OCI-LY7 (cell line): ENCODE data around the gene MARK3.

Experiments
- EZH2phosphoT487 ChIP-seq: fragments of 200-600 bp; sonication (generic); IDR thresholded peaks from 2 replicates; pipeline ENCODE4 v1.6.1; 2018; ENCODE audit warnings: low read depth, borderline replicate concordance, mild to moderate bottlenecking, mixed run types, antibody characterized with exemption, low read length, moderate library complexity, mixed read lengths
- TF ChIP-seq, protein P1 (sequence below): fragments of 200-600 bp; sonication (generic); conservative IDR thresholded peaks from 2 replicates; pipeline ENCODE4 v1.5.1; 2014; ENCODE audit warnings: mild to moderate bottlenecking, antibody characterized with exemption, low read length, moderate library complexity, mixed read lengths

DNA sequence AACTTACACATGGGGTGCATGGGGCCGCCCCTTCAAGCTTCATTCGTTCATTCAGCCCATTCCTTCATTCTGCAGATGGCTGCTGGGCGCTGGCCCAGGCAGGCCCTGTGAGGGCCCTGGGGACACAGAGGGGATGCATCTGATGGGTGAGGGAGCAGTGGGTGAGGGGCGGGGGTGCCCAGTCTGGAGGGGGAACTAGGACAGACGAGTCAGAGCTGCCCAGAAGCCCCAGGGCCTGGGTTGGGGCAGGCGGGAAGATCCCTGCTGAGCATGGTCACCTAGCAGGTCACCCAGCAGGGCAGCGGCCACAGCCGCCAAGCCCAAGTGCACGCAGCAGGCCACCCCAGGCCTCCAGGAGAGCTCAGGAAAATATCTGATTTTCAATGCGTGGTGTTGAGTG lies 157.9 kb downstream of the MARK3 start:
- TF ChIP-seq, protein P1, sequence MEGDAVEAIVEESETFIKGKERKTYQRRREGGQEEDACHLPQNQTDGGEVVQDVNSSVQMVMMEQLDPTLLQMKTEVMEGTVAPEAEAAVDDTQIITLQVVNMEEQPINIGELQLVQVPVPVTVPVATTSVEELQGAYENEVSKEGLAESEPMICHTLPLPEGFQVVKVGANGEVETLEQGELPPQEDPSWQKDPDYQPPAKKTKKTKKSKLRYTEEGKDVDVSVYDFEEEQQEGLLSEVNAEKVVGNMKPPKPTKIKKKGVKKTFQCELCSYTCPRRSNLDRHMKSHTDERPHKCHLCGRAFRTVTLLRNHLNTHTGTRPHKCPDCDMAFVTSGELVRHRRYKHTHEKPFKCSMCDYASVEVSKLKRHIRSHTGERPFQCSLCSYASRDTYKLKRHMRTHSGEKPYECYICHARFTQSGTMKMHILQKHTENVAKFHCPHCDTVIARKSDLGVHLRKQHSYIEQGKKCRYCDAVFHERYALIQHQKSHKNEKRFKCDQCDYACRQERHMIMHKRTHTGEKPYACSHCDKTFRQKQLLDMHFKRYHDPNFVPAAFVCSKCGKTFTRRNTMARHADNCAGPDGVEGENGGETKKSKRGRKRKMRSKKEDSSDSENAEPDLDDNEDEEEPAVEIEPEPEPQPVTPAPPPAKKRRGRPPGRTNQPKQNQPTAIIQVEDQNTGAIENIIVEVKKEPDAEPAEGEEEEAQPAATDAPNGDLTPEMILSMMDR, result no peak
- TF ChIP-seq EZH2phosphoT487, result no peak
